ENCODE measurements around the gene GOLPH3. TPM values are rescaled to one million over a fixed set of nuclear protein-coding genes. Genes with fewer than 3 reads are reported as not detected.
"Not testable (repeated sequence)": the region's sequence is repeated elsewhere in the genome, so short reads cannot be mapped to it uniquely, and the experiment has no call there.

Gene GOLPH3
- total RNA-seq: 100 to 1,000 TPM; 149 to 277 (median 187) TPM

DNA sequence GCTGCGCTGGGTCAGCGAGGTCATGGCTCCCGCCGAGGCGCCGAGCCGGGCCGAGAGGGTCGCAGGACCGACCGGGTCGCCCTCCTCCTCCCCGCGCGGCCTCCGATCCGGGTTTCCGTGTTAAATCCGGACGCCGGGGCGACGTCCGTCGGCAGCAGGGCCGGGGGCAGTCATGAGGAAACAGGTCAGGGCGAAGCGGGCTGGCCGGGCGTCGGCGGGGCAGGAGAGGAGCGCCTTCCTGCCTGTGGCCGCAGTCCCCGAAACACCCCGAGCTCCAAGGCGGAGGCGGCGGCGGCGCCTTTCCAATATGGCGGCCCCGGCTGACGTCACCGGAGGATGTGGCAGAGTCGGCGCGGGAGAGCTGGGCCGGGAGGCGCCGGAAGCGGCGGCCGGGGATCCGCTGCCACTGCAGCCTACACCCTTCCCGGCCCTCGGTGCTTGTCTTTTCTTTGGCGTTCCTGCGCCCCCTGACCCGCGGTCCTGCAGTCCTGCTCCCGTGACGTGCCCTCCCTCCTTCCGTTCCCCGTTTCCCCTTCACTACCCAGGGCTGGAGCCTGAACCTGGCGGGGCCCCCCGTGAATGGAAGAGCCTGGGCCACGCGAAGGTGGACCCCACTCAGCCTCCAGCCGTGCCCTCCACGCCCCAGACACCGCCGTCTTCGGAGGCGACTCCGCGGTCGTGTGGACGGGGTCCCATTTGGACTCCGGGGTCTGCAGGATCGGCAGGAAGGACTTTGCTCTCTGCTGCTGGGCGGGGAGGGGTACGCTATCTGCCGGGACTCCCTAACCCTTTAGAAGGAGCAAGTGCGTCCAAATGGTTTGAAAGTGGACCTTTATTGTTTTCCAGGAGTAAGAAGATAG, at the start of gene GOLPH3:
Gene GOLPH3, minus strand, starts transcription at position 309 of the 860 bp plus-strand sequence. Its CDS starts 285 bp downstream, at position 24.
- H3K4me3 ChIP-seq: peak within 1 kb of the TSS; percentile 67 to 97 (median 82)
- peaks cover 0 to 25% (median 10%) of the 10 kb centered on the region in 4 donors for H3K36me3 ChIP-seq
- H3K27ac ChIP-seq (replicated peaks in 1 of 4): peak within 1 kb of the TSS; percentile 96 to 100 (median 98)
- TF ChIP-seq POLR2AphosphoS5 (IDR thresholded peaks at IDR 0.05) (peak; percentile 96 to 98), EP300 (IDR thresholded peaks at IDR 0.05) (no peak), POLR2A (IDR thresholded peaks at IDR 0.05; ENCODE audit: low read depth) (peak; percentile 89)
- TF ChIP-seq, protein P1, sequence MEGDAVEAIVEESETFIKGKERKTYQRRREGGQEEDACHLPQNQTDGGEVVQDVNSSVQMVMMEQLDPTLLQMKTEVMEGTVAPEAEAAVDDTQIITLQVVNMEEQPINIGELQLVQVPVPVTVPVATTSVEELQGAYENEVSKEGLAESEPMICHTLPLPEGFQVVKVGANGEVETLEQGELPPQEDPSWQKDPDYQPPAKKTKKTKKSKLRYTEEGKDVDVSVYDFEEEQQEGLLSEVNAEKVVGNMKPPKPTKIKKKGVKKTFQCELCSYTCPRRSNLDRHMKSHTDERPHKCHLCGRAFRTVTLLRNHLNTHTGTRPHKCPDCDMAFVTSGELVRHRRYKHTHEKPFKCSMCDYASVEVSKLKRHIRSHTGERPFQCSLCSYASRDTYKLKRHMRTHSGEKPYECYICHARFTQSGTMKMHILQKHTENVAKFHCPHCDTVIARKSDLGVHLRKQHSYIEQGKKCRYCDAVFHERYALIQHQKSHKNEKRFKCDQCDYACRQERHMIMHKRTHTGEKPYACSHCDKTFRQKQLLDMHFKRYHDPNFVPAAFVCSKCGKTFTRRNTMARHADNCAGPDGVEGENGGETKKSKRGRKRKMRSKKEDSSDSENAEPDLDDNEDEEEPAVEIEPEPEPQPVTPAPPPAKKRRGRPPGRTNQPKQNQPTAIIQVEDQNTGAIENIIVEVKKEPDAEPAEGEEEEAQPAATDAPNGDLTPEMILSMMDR (IDR thresholded peaks at IDR 0.05): peak in 1 of 3 experiments; percentile 31
- DNase-seq (ENCODE audit: extremely low spot score): peak; percentile 98
- 3% methylated on average over 53 of the region's 85 CpGs for WGBS
- no peaks in the 10 kb centered on the region for H3K27me3 ChIP-seq
- intact Hi-C loops (cut with DNase I): loop anchor here (5.0 kb wide), 2 partner anchors 48 to 138 kb away; partner anchors contain the start of gene MTMR12
- peaks cover 22 to 46% (median 43%) of the 10 kb centered on the region in 4 donors for H3K4me1 ChIP-seq
- H3K9me3 ChIP-seq: no peaks in the 10 kb centered on the region

DNA sequence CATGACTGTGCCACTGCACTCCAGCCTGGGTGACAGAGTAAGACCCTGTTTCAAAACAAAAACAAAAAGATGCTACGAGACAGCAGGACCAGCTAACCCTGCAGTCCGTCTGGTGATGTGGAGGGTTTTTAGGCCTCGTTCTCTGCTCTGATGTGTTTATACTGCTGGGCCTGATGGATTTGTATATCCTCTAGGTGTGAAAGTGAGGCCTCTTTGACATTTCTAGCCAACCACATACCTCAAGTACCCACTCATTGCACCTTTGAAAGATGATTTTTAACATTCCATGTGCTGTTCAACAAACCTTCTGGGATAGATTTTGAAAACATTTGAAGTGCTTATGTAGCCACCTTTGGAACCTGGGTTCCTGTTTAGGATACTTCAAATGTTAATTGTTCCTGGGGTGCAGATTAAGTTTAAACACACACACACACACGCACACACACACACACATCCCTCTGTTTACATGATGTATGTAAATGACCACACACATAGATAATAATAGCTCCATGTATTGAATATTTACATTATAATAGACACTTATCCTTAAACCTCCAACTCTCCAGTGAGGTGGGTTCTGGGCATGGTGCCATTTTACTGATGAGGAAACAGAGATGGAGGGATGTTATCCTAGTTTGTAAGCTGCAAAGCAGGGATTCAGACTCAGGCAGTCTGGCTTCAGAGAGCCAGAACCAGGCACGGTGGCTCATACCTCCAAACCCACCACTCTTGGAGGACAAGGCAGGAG, 48.8 kb upstream of the GOLPH3 start:
- 67% methylated on average over 5 of the region's 5 CpGs for WGBS
- peaks cover 27 to 80% (median 72%) of the 10 kb centered on the region in 4 donors for H3K4me1 ChIP-seq

DNA sequence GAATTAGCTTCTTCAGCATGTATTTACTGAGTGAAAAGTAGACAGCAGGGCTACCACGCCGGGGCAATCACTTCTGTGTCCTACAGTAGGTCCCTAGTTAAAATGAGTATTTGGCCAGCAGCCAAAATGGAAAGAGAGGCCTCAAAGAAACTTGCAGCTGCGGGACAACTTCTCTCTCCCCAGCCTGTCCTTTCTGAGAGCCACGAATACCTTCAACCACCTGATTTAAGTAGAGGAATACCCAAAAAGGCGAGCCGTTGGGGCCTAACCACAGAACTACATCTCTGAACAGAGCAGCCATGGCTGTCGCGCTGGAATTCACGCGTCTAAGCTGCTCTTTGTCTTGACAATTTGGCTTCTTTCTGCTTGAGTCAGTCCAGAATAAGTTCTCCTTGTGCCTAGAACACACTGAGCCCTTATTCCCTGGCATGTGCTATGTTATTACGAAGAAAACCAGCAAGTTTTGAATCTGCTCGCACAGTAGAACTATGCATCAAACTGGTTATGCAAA, 43.8 kb upstream of the GOLPH3 start:
- H3K27ac ChIP-seq (replicated peaks in 1 of 4): peak overlapping the region; percentile 82 to 84 (median 82)
- H3K4me3 ChIP-seq: no peak overlapping the region
- DNase-seq (ENCODE audit: extremely low spot score): no peak
- H3K27me3 ChIP-seq: no peaks in the 10 kb centered on the region
- peak; percentile 90 for TF ChIP-seq EP300 (IDR thresholded peaks at IDR 0.05)
- peak; percentile 74 to 85 for TF ChIP-seq POLR2AphosphoS5 (IDR thresholded peaks at IDR 0.05)
- TF ChIP-seq POLR2A (IDR thresholded peaks at IDR 0.05; ENCODE audit: low read depth): no peak
- TF ChIP-seq, protein P1 (IDR thresholded peaks at IDR 0.05): no peak
- no peaks in the 10 kb centered on the region for H3K36me3 ChIP-seq
- WGBS: 50% methylated on average over 11 of the region's 12 CpGs
- H3K9me3 ChIP-seq: no peaks in the 10 kb centered on the region
- peaks cover 5 to 46% (median 43%) of the 10 kb centered on the region in 4 donors for H3K4me1 ChIP-seq
- intact Hi-C loops (cut with DNase I): no loop called here

More for the DNA sequence above, 48.8 kb upstream of the GOLPH3 start:
- no peak overlapping the region for H3K4me3 ChIP-seq
- no peak for DNase-seq (ENCODE audit: extremely low spot score)
- TF ChIP-seq POLR2A (IDR thresholded peaks at IDR 0.05; ENCODE audit: low read depth) (no peak), POLR2AphosphoS5 (IDR thresholded peaks at IDR 0.05) (no peak), EP300 (IDR thresholded peaks at IDR 0.05) (no peak)
- TF ChIP-seq, protein P1 (IDR thresholded peaks at IDR 0.05): no peak
- H3K27ac ChIP-seq (replicated peaks in 1 of 4): peak overlapping the region; percentile 85 to 89 (median 87)
- no peaks in the 10 kb centered on the region for H3K36me3 ChIP-seq
- intact Hi-C loops (cut with DNase I): loop anchor here (5.0 kb wide), 1 partner anchor 51 kb away; the partner anchor contains the start of gene GOLPH3
- no peaks in the 10 kb centered on the region for H3K27me3 ChIP-seq
- no peaks in the 10 kb centered on the region for H3K9me3 ChIP-seq

DNA sequence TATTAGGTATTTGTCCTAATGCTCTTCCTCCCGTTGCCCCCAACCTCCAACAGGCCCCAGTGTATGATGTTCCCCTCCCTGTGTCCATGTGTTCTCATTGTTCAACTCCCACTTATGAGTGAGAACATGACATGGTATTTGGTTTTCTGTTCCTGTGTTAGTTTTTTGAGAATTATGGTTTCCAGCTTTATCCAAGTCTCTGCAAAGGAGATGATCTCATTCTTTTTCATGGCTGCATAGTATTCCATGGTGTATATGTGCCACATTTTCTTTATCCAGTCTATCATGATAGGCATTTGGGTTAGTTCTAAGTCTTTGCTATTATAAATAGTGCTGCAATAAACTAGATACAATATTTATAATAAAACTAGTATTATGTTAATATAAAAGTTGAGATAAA, 40.2 kb upstream of the GOLPH3 start:
- intact Hi-C loops (cut with DNase I); H3K9me3 ChIP-seq; H3K4me3 ChIP-seq; DNase-seq (ENCODE audit: extremely low spot score); H3K36me3 ChIP-seq; H3K27me3 ChIP-seq; H3K27ac ChIP-seq (replicated peaks in 1 of 4): not testable (repeated sequence)
- WGBS: 81% methylated on average over 1 of the region's 1 CpG
- H3K4me1 ChIP-seq: peaks cover 5 to 36% (median 27%) of the 10 kb centered on the region in 4 donors
